C4-2B (cell line): ENCODE measurements around the gene IL23A.

Experiments used
- ZFX ChIP-seq: fragments of 450-650 bp; IDR thresholded peaks from 2 replicates; pipeline ENCODE4 v1.6.1; 2017
- TF ChIP-seq, protein P1 (sequence below): fragments of 450-650 bp; conservative IDR thresholded peaks from 2 replicates; pipeline ENCODE4 v1.5.1; 2017; ENCODE audit warnings: mild to moderate bottlenecking

- TF ChIP-seq, protein P1, sequence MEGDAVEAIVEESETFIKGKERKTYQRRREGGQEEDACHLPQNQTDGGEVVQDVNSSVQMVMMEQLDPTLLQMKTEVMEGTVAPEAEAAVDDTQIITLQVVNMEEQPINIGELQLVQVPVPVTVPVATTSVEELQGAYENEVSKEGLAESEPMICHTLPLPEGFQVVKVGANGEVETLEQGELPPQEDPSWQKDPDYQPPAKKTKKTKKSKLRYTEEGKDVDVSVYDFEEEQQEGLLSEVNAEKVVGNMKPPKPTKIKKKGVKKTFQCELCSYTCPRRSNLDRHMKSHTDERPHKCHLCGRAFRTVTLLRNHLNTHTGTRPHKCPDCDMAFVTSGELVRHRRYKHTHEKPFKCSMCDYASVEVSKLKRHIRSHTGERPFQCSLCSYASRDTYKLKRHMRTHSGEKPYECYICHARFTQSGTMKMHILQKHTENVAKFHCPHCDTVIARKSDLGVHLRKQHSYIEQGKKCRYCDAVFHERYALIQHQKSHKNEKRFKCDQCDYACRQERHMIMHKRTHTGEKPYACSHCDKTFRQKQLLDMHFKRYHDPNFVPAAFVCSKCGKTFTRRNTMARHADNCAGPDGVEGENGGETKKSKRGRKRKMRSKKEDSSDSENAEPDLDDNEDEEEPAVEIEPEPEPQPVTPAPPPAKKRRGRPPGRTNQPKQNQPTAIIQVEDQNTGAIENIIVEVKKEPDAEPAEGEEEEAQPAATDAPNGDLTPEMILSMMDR, result no peak; the same call in 1 of the 2 replicates
- no peak for TF ChIP-seq ZFX
Measured at GRCh38 chr12:56334490-56334793, 4.2 kb upstream of the IL23A start.
